Ovary (tissue), 9 donors: ENCODE measurements around the gene ABL1. TPM values are rescaled to one million over a fixed set of nuclear protein-coding genes. Genes with fewer than 3 reads are reported as not detected.
A peak's percentile ranks its signal among the peaks of the same experiment; 100 is the strongest.

Experiments used
- DNase-seq, 5 donors: peaks; one replicate each; pipeline ENCODE4 v3.0.0-alpha.2; 2019 to 2020
- H3K27ac ChIP-seq, 2 donors: fragments of 200-600 bp; one replicate each; pipeline versions ENCODE4 v1.5.1 to v1.8.0; 2019 to 2022
- H3K27me3 ChIP-seq: fragments of 200-600 bp; one replicate; pipeline ENCODE4 v1.8.0; 2022
- H3K36me3 ChIP-seq: fragments of 200-600 bp; sonication (generic); one replicate; pipeline ENCODE4 v1.5.1; 2019
- H3K4me1 ChIP-seq: one replicate; pipeline ENCODE4 v1.8.1; 2013; ENCODE audit warnings: mild to moderate bottlenecking, moderate library complexity; ENCODE audit not compliant: insufficient read depth
- H3K4me3 ChIP-seq: fragments of 200-600 bp; sonication (generic); one replicate; pipeline ENCODE4 v1.5.1; 2017
- H3K9me3 ChIP-seq, 2 donors: fragments of 200-600 bp in 1 of 2; sonication (generic) in 1 of 2; one replicate each; pipeline versions ENCODE4 v1.5.1 to v1.8.1; 2013 to 2019; ENCODE audit warnings: mild to moderate bottlenecking in 1 of 2, moderate library complexity in 1 of 2
- EP300 ChIP-seq: sonication (generic); formaldehyde crosslinking; IDR thresholded peaks from one replicate; pipeline ENCODE4 v1.6.1; 2017; ENCODE audit warnings: antibody characterized with exemption
- POLR2A ChIP-seq: fragments of 450-650 bp; IDR thresholded peaks from one replicate; pipeline ENCODE4 v1.6.1; 2017; ENCODE audit warnings: antibody characterized with exemption, mild to moderate bottlenecking, moderate library complexity
- WGBS, 3 donors: extraction: QIAGEN DNeasy Blood & Tissue Kit in 1 of 3; methylation state at CpG; one replicate each; pipeline versions ENCODE4 v1.1.5 to v1.1.7; 2013 to 2017; 5-methylcytosine and 5-hydroxymethylcytosine counted together
- intact Hi-C, 4 donors: fragments of 100-400 bp; cut with DNase I; formaldehyde crosslinking; loops; one replicate each; pipeline versions ENCODE4 v1.11.0 to v1.15.1; 2022 to 2023
- polyA plus RNA-seq, 2 donors: library from polyadenylated mRNA; stranded (reverse); fragments of 200-250 nt in 1 of 2; fragments of 350-450 nt in 1 of 2; fragmentation: Illumina TruSeq in 1 of 2; extraction: RNeasy Lipid Tissue Mini Kit (QIAGEN cat#74804) in 1 of 2; gene quantifications; one replicate each; pipeline ENCODE4 v1.2.3, GENCODE V29; 2013 to 2014
- total RNA-seq, 7 donors: library from RNA; depleted of rRNA in 2 of 7; stranded (reverse); fragments of >200 nt in 2 of 7; fragmentation: NEBNext Ultra II Directional in 3 of 7; extraction: Animal tissue kit (Norgen Biotek cat#: 25700) in 3 of 7; gene quantifications; one replicate each; pipeline versions ENCODE4 v1.1.0 to v1.2.4, GENCODE V29; 2016 to 2023
- TF ChIP-seq, protein P1 (sequence below), 3 donors: fragments of 450-650 bp in 2 of 3; fragments of 200-600 bp in 1 of 3; IDR thresholded peaks; one replicate each; pipeline versions ENCODE4 v1.5.1 to v1.8.0; 2016 to 2022; ENCODE audit warnings: antibody characterized with exemption in 3 of 3, mild to moderate bottlenecking in 1 of 3
- donor health status: DM: no; HTN: no; CAD: no; lungs with moderate emphysema.
- donor health status: DM: no; HTN: no; CAD: no.
- donor health status: Bipolar disorder and iron deficiency.
- donor health status: DM: yes; HTN: yes; CAD: no.
- donor health status: DM: no; HTN: no; CAD: no.
- donor health status: DM: yes; HTN: yes; CAD: no.

The ABL1 gene
- total and polyA plus RNA-seq, 9 donors, result 39.4 to 112 (median 75.1) TPM

DNA sequence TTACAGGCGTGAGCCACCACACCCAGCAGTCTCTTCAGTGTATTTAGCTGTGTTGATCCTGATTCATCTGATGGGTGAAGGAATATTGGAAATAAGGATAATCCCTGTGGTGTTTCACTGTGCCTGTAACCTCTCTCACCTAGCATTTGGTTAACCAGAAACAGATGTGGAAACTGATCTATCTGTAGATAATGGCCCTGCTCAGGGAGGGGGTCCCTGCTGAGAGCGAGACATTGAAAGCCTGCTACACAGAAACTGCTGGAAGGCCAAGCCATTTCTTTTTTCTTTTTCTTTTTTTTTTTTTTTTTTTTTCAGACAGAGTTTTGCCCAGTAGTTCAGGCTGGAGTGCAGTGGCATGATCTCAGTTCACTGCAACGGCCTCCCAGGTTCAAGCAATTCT, 33.2 kb downstream of the ABL1 start:
- no peaks in the 10 kb centered on the region for H3K27me3 ChIP-seq
- TF ChIP-seq, protein P1, sequence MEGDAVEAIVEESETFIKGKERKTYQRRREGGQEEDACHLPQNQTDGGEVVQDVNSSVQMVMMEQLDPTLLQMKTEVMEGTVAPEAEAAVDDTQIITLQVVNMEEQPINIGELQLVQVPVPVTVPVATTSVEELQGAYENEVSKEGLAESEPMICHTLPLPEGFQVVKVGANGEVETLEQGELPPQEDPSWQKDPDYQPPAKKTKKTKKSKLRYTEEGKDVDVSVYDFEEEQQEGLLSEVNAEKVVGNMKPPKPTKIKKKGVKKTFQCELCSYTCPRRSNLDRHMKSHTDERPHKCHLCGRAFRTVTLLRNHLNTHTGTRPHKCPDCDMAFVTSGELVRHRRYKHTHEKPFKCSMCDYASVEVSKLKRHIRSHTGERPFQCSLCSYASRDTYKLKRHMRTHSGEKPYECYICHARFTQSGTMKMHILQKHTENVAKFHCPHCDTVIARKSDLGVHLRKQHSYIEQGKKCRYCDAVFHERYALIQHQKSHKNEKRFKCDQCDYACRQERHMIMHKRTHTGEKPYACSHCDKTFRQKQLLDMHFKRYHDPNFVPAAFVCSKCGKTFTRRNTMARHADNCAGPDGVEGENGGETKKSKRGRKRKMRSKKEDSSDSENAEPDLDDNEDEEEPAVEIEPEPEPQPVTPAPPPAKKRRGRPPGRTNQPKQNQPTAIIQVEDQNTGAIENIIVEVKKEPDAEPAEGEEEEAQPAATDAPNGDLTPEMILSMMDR (IDR thresholded peaks at IDR 0.05), result no peak
- no peak for TF ChIP-seq EP300
- no peak for TF ChIP-seq POLR2A
- H3K27ac ChIP-seq, result no peak overlapping the region
- H3K4me3 ChIP-seq, result no peak overlapping the region
- peaks cover 10% of the 10 kb centered on the region for H3K4me1 ChIP-seq
- WGBS, 3 donors, result 88 to 93% (median 91%) methylated on average over 3 of the region's 3 CpGs
- intact Hi-C loops, result loop anchor here in 3 of 4 donors (5.0 to 10.0 kb wide), 5 partner anchors 74 to 403 kb away; no protein-coding TSS in a partner anchor
- no peaks in the 10 kb centered on the region for H3K9me3 ChIP-seq
- H3K36me3 ChIP-seq, result no peaks in the 10 kb centered on the region
- DNase-seq, result no peak

DNA sequence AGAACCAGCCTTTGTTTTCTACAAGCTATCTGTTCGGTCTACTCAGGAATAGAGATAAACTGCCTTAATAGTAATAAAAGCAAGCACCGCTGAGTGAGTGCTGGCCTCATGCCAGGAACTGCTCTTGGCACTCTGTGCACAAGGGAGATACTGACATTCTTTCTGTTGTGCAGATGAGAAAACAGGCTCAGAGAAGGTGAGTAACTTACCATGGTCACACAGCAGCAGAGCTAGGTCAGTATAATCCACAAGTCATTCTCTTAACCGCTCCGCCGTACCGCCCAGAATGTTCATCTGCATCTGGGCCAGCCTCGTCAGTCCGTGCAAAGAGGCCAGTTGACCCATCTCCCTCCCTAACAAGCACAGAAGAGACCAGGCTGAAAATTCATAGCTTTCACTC, 34.2 kb downstream of the ABL1 start:
- DNase-seq, result peak; percentile 56 to 80 (median 67)
- Histone ChIP-seq H3K36me3 (no peaks in the 10 kb centered on the region), H3K27me3 (no peaks in the 10 kb centered on the region), H3K9me3 (no peaks in the 10 kb centered on the region), H3K4me1 (peaks cover 10% of the 10 kb centered on the region), H3K27ac (no peak overlapping the region), H3K4me3 (no peak overlapping the region)
- 63 to 67% (median 63%) methylated on average over 8 of the region's 8 CpGs for WGBS, 3 donors
- TF ChIP-seq, protein P1 (IDR thresholded peaks at IDR 0.05), result no peak
- no peak for TF ChIP-seq POLR2A
- TF ChIP-seq EP300, result no peak
- intact Hi-C loops, result loop anchor here in 3 of 4 donors (5.0 to 10.0 kb wide), 5 partner anchors 73 to 404 kb away; no protein-coding TSS in a partner anchor

DNA sequence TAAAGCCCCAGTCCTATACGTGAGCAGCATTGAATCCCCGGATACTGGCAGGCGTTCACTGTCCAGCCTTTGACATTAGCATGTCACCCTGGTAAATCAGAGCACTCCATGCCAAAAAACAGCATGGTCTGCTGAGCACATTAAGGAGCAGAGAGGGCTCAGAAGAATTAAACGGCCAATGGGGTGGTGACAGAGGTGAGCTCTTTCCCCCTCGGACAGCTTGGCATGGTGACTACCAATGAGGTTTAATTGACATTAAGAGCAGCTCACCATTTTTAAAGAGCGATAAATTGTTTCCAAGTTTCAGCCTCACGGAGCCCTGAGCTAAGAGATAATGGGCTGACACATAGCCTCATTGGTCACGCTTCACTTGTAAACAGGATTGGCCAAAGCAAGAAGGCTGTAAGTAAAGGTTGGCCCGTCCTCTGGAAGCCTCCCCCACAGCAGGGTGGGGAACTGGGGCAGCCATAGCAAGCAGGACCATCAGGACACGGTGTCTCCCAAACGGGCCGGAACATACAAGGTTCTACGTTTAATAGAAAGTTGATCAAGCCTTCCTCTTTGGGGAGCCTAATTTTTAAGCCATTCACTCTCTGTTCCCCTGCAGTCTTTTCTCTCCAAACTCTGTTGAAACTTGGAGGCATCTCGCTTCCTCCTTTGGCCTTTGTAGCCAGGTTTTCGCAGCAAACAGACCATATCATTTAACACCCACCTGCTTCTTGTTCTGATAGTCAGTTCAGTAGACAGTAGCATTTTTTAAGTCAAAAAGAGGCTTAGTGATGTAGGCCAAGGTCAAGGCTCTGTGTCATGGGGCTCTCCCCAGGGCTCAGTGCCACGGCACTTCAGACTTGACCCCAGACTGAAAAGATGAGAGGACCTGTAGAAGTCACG, 35.7 kb downstream of the ABL1 start:
- peak in 1 of 5 donors; percentile 40 for DNase-seq
- intact Hi-C loops, result loop anchor here in 3 of 4 donors (5.0 to 10.0 kb wide), 2 partner anchors 64 to 67 kb away; partner anchors contain the start of gene FIBCD1 (in 3 of the 3)

DNA sequence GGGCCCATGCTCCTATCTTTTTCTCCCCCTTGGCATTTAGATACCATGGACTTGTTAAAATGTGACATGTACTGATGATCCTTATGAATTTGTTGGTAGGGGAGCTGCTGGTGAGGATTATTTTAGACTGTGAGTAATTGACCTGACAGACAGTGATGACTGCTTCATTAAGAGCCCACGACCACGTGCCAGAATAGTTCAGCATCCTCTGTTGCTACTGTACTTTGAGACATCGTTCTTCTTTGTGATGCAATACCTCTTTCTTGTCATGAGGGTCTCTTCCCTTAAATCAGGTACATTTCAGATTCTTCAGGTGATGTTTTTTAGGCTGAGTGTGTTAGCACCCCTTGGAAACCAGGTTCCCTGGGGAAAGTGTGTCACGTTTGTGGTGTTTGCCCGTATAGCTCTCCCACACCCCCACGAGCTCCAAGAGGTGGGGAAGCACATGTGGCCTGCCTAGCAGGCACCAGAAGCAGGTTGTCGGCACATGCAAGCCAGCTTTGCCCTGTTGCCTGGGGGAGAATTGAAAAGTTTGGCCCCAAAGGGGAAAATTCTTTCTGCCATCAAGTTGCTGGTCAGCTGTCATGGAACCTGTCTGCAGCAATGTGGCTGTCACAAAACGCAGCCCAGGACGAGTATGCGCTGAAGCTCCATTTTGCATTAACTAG, 36.5 kb downstream of the ABL1 start:
- DNase-seq, result peak in 1 of 5 donors; percentile 15
- Histone ChIP-seq H3K9me3 (no peaks in the 10 kb centered on the region), H3K27me3 (no peaks in the 10 kb centered on the region), H3K27ac (no peak overlapping the region), H3K36me3 (no peaks in the 10 kb centered on the region), H3K4me1 (peaks cover 10% of the 10 kb centered on the region), H3K4me3 (no peak overlapping the region)
- TF ChIP-seq EP300 (no peak), POLR2A (no peak)
- TF ChIP-seq, protein P1 (IDR thresholded peaks at IDR 0.05), result no peak
- intact Hi-C loops, result loop anchor here in 3 of 4 donors (5.0 to 10.0 kb wide), 2 partner anchors 63 to 66 kb away; partner anchors contain the start of gene FIBCD1 (in 3 of the 3)
- WGBS, 3 donors, result 78 to 81% (median 81%) methylated on average over 10 of the region's 10 CpGs

More for the DNA sequence above, 35.7 kb downstream of the ABL1 start:
- WGBS, 3 donors, result 42 to 56% (median 53%) methylated on average over 17 of the region's 17 CpGs
- Histone ChIP-seq H3K9me3 (no peaks in the 10 kb centered on the region), H3K36me3 (no peaks in the 10 kb centered on the region), H3K27me3 (no peaks in the 10 kb centered on the region), H3K27ac (no peak overlapping the region), H3K4me3 (no peak overlapping the region), H3K4me1 (peaks cover 10% of the 10 kb centered on the region)
- TF ChIP-seq, protein P1 (IDR thresholded peaks at IDR 0.05), result no peak
